Upper lobe of left lung (tissue), 4 donors: ENCODE measurements around the gene OGFOD3.

Source experiments
- CTCF ChIP-seq, 6 experiments: fragments of 450-650 bp in 4 of 6; fragments of 200-600 bp in 2 of 6; sonication (generic) in 2 of 6; IDR thresholded peaks; one replicate each; pipeline ENCODE4 v1.5.1; 2016 to 2019; ENCODE audit warnings: antibody characterized with exemption in 6 of 6
- EP300 ChIP-seq, 4 donors: sonication (generic); formaldehyde crosslinking; IDR thresholded peaks; one replicate each; pipeline ENCODE4 v1.5.1; 2017; ENCODE audit warnings: antibody characterized with exemption in 4 of 4, control low read depth in 2 of 4
- POLR2A ChIP-seq, 4 donors: fragments of 450-650 bp; IDR thresholded peaks; one replicate each; pipeline ENCODE4 v1.5.1; 2016 to 2017; ENCODE audit warnings: antibody characterized with exemption in 4 of 4, mild to moderate bottlenecking in 2 of 4
- POLR2AphosphoS5 ChIP-seq, 2 donors: sonication (generic); formaldehyde crosslinking; IDR thresholded peaks; one replicate each; pipeline ENCODE4 v1.5.1; 2017; ENCODE audit warnings: antibody characterized with exemption in 2 of 2

- TF ChIP-seq CTCF (IDR thresholded peaks at IDR 0.05) (no peak), POLR2A (IDR thresholded peaks at IDR 0.05) (no peak), POLR2AphosphoS5 (IDR thresholded peaks at IDR 0.05) (no peak), EP300 (IDR thresholded peaks at IDR 0.05) (no peak)
Observed at GRCh38 chr17:82441691-82442487, 23.5 kb upstream of the OGFOD3 start.
